HG03342 (cell line): ENCODE measurements around the gene RABEP1.

ENCODE experiments used
- ATAC-seq: cut with Tn5 transposase; IDR thresholded peaks from one replicate; pipeline ENCODE4 v1.9.1; 2021; ENCODE audit warnings: mild to moderate bottlenecking, moderate library complexity; ENCODE audit not compliant: unreplicated experiment

The RABEP1 gene

GRCh38 chr17:5355421-5356129, 73.5 kb downstream of the RABEP1 start:
- ATAC-seq: no peak

GRCh38 chr17:5361426-5361825, 79.3 kb downstream of the RABEP1 start:
- no peak for ATAC-seq

- ATAC-seq: no peak
Measured at GRCh38 chr17:5362162-5362811, 80.2 kb downstream of the RABEP1 start.

- ATAC-seq: no peak
Measured at GRCh38 chr17:5364156-5364555, 82.1 kb downstream of the RABEP1 start.

GRCh38 chr17:5364696-5365095, 82.6 kb downstream of the RABEP1 start:
- ATAC-seq: no peak

- ATAC-seq: no peak
Measured at GRCh38 chr17:5365831-5366230, 83.7 kb downstream of the RABEP1 start.

GRCh38 chr17:5370411-5370810, 88.3 kb downstream of the RABEP1 start:
- ATAC-seq: no peak

GRCh38 chr17:5373112-5373511, 91.0 kb downstream of the RABEP1 start:
- no peak for ATAC-seq

GRCh38 chr17:5378566-5379207, 96.6 kb downstream of the RABEP1 start:
- no peak for ATAC-seq

GRCh38 chr17:5379351-5380107, 97.4 kb downstream of the RABEP1 start:
- no peak for ATAC-seq

- no peak for ATAC-seq
Measured at GRCh38 chr17:5380491-5381135, 98.5 kb downstream of the RABEP1 start.

- ATAC-seq: no peak
Measured at GRCh38 chr17:5381542-5381941, 99.5 kb downstream of the RABEP1 start.

GRCh38 chr17:5391678-5392077, 109.6 kb downstream of the RABEP1 start:
- ATAC-seq: no peak

GRCh38 chr17:5396612-5397011, 114.5 kb downstream of the RABEP1 start:
- ATAC-seq: no peak

GRCh38 chr17:5399767-5400166, 117.7 kb downstream of the RABEP1 start:
- no peak for ATAC-seq

- no peak for ATAC-seq
Measured at GRCh38 chr17:5405400-5405799, 123.3 kb downstream of the RABEP1 start.

- ATAC-seq: no peak
Measured at GRCh38 chr17:5408186-5408585, 126.1 kb downstream of the RABEP1 start.

GRCh38 chr17:5410594-5411272, 128.6 kb downstream of the RABEP1 start:
- ATAC-seq: no peak

- ATAC-seq: no peak
Measured at GRCh38 chr17:5413682-5414081, 131.6 kb downstream of the RABEP1 start.

GRCh38 chr17:5416901-5417300, 134.8 kb downstream of the RABEP1 start:
- no peak for ATAC-seq
